ENCODE measurements around the gene RIC1.
"Not testable (repeated sequence)": the region's sequence is repeated elsewhere in the genome, so short reads cannot be mapped to it uniquely, and the experiment has no call there.

Gene RIC1

GRCh38 chr9:5642170-5642569, 13.3 kb downstream of the RIC1 start:
- Histone ChIP-seq H3K36me3 (ENCODE audit: insufficient read depth, low read length) (peaks cover 4% of the 10 kb centered on the region; the same call in 1 of the 2 replicates), H3K27ac (no peak overlapping the region)
- TF ChIP-seq FOXP2 (optimal IDR thresholded peaks at IDR 0.05; ENCODE audit: control extremely low read depth, extremely low read length, insufficient read depth) (no peak), POLR2AphosphoS5 (IDR thresholded peaks at IDR 0.05; ENCODE audit: borderline replicate concordance, low read depth, low read length) (no peak), EZH2 (IDR thresholded peaks at IDR 0.05) (no peak)

GRCh38 chr9:5643005-5643624, 14.2 kb downstream of the RIC1 start:
- Histone ChIP-seq H3K4me3 (no peak overlapping the region), H3K27ac (no peak overlapping the region), H3K9ac (ENCODE audit: insufficient read length) (no peak overlapping the region), H3K36me3 (ENCODE audit: insufficient read depth, low read length) (peaks cover 4% of the 10 kb centered on the region; the same call in 1 of the 2 replicates), H3K9me3 (ENCODE audit: low read depth, low read length) (peaks cover 12% of the 10 kb centered on the region; the same call in 1 of the 2 replicates)
- TF ChIP-seq POLR2AphosphoS5 (IDR thresholded peaks at IDR 0.05; ENCODE audit: borderline replicate concordance, low read depth, low read length) (no peak), EZH2 (IDR thresholded peaks at IDR 0.05) (no peak), FOXP2 (optimal IDR thresholded peaks at IDR 0.05; ENCODE audit: control extremely low read depth, extremely low read length, insufficient read depth) (no peak)
- no peak for DNase-seq (ENCODE audit: low read depth, low spot score)

More at GRCh38 chr9:5642170-5642569, 13.3 kb downstream of the RIC1 start:
- H3K4me3 ChIP-seq, result no peak overlapping the region
- peaks cover 12% of the 10 kb centered on the region; the same call in 1 of the 2 replicates for H3K9me3 ChIP-seq (ENCODE audit: low read depth, low read length)
- no peak overlapping the region for H3K9ac ChIP-seq (ENCODE audit: insufficient read length)
- DNase-seq (ENCODE audit: low read depth, low spot score), result no peak

- Histone ChIP-seq H3K9me3 (ENCODE audit: low read depth, low read length) (peaks cover 19% of the 10 kb centered on the region; the same call in 1 of the 2 replicates), H3K9ac (ENCODE audit: insufficient read length) (no peak overlapping the region), H3K36me3 (ENCODE audit: insufficient read depth, low read length) (peaks cover 4% of the 10 kb centered on the region; the same call in 1 of the 2 replicates), H3K27ac (no peak overlapping the region), H3K4me3 (no peak overlapping the region)
- no peak for DNase-seq (ENCODE audit: low read depth, low spot score)
- no peak for TF ChIP-seq POLR2AphosphoS5 (IDR thresholded peaks at IDR 0.05; ENCODE audit: borderline replicate concordance, low read depth, low read length)
- TF ChIP-seq FOXP2 (optimal IDR thresholded peaks at IDR 0.05; ENCODE audit: control extremely low read depth, extremely low read length, insufficient read depth), result no peak
- no peak for TF ChIP-seq EZH2 (IDR thresholded peaks at IDR 0.05)
These were observed 15.6 kb downstream of the RIC1 start for GRCh38 chr9:5644501-5644900.

GRCh38 chr9:5646116-5646515, 17.2 kb downstream of the RIC1 start:
- H3K27ac ChIP-seq, result no peak overlapping the region
- H3K36me3 ChIP-seq (ENCODE audit: insufficient read depth, low read length), result 0 out of 2 replicates have a peak, but pooled peaks cover 4% of the 10 kb centered on the region
- H3K9ac ChIP-seq (ENCODE audit: insufficient read length), result no peak overlapping the region
- no peak for DNase-seq (ENCODE audit: low read depth, low spot score)
- H3K9me3 ChIP-seq (ENCODE audit: low read depth, low read length), result peaks cover 14% of the 10 kb centered on the region; the same call in 1 of the 2 replicates
- H3K4me3 ChIP-seq, result no peak overlapping the region
- TF ChIP-seq FOXP2 (optimal IDR thresholded peaks at IDR 0.05; ENCODE audit: control extremely low read depth, extremely low read length, insufficient read depth), result no peak
- TF ChIP-seq EZH2 (IDR thresholded peaks at IDR 0.05), result no peak
- no peak for TF ChIP-seq POLR2AphosphoS5 (IDR thresholded peaks at IDR 0.05; ENCODE audit: borderline replicate concordance, low read depth, low read length)

GRCh38 chr9:5650356-5651105, 21.6 kb downstream of the RIC1 start:
- DNase-seq (ENCODE audit: low read depth, low spot score), result no peak
- TF ChIP-seq FOXP2 (optimal IDR thresholded peaks at IDR 0.05; ENCODE audit: control extremely low read depth, extremely low read length, insufficient read depth), result no peak
- no peak for TF ChIP-seq POLR2AphosphoS5 (IDR thresholded peaks at IDR 0.05; ENCODE audit: borderline replicate concordance, low read depth, low read length)
- no peak for TF ChIP-seq EZH2 (IDR thresholded peaks at IDR 0.05)
- Histone ChIP-seq H3K9me3 (ENCODE audit: low read depth, low read length) (peaks cover 11% of the 10 kb centered on the region; the same call in 1 of the 2 replicates), H3K27ac (no peak overlapping the region), H3K36me3 (ENCODE audit: insufficient read depth, low read length) (0 out of 2 replicates have a peak, but pooled peaks cover 3% of the 10 kb centered on the region), H3K4me3 (no peak overlapping the region), H3K9ac (ENCODE audit: insufficient read length) (no peak overlapping the region)

GRCh38 chr9:5651246-5651645, 22.3 kb downstream of the RIC1 start:
- no peak for DNase-seq (ENCODE audit: low read depth, low spot score)
- Histone ChIP-seq H3K9me3 (ENCODE audit: low read depth, low read length) (peaks cover 11% of the 10 kb centered on the region; the same call in 1 of the 2 replicates), H3K9ac (ENCODE audit: insufficient read length) (no peak overlapping the region), H3K4me3 (no peak overlapping the region), H3K27ac (no peak overlapping the region), H3K36me3 (ENCODE audit: insufficient read depth, low read length) (no peaks in the 10 kb centered on the region)
- TF ChIP-seq FOXP2 (optimal IDR thresholded peaks at IDR 0.05; ENCODE audit: control extremely low read depth, extremely low read length, insufficient read depth), result no peak
- no peak for TF ChIP-seq POLR2AphosphoS5 (IDR thresholded peaks at IDR 0.05; ENCODE audit: borderline replicate concordance, low read depth, low read length)
- TF ChIP-seq EZH2 (IDR thresholded peaks at IDR 0.05), result no peak

- TF ChIP-seq FOXP2 (optimal IDR thresholded peaks at IDR 0.05; ENCODE audit: control extremely low read depth, extremely low read length, insufficient read depth) (no peak), EZH2 (IDR thresholded peaks at IDR 0.05) (no peak), POLR2AphosphoS5 (IDR thresholded peaks at IDR 0.05; ENCODE audit: borderline replicate concordance, low read depth, low read length) (no peak)
- H3K27ac ChIP-seq, result no peak overlapping the region
- no peak overlapping the region for H3K4me3 ChIP-seq
- peaks cover 11% of the 10 kb centered on the region; the same call in 1 of the 2 replicates for H3K9me3 ChIP-seq (ENCODE audit: low read depth, low read length)
- no peak for DNase-seq (ENCODE audit: low read depth, low spot score)
- H3K9ac ChIP-seq (ENCODE audit: insufficient read length), result no peak overlapping the region
- H3K36me3 ChIP-seq (ENCODE audit: insufficient read depth, low read length), result peaks cover 12% of the 10 kb centered on the region; the same call in 1 of the 2 replicates
These were observed 23.9 kb downstream of the RIC1 start for GRCh38 chr9:5652821-5653220.

- peaks cover 49% of the 10 kb centered on the region for H3K36me3 ChIP-seq (ENCODE audit: insufficient read depth, low read length)
These were observed 33.9 kb downstream of the RIC1 start for GRCh38 chr9:5662804-5663203.

More at GRCh38 chr9:5662804-5663203, 33.9 kb downstream of the RIC1 start:
- not testable (repeated sequence) for H3K9ac ChIP-seq (ENCODE audit: insufficient read length); H3K9me3 ChIP-seq (ENCODE audit: low read depth, low read length); H3K4me3 ChIP-seq; H3K27ac ChIP-seq; DNase-seq (ENCODE audit: low read depth, low spot score)
